HCT116 (cell line): ENCODE measurements around the gene PTGS1.
"Not testable (repeated sequence)": the region's sequence is repeated elsewhere in the genome, so short reads cannot be mapped to it uniquely, and the experiment has no call there.

Experiments used
- ATF3 ChIP-seq: IDR thresholded peaks from 2 replicates; pipeline ENCODE4 v1.6.1; 2012
- CBX3 ChIP-seq: IDR thresholded peaks from 2 replicates; pipeline ENCODE4 v1.6.1; 2012; ENCODE audit warnings: low read depth
- CEBPB ChIP-seq: IDR thresholded peaks from 2 replicates; pipeline ENCODE4 v1.6.1; 2012; ENCODE audit warnings: low read depth
- CTCF ChIP-seq, 3 experiments: fragments of 200-600 bp in 1 of 3; sonication (generic) in 1 of 3; IDR thresholded peaks in 2 of 3; conservative IDR thresholded peaks in 1 of 3; 2 replicates each; pipeline ENCODE4 v1.5.1; 2012 to 2017; ENCODE audit warnings: low read depth in 2 of 3, low read length in 2 of 3, antibody characterized with exemption in 1 of 3, borderline replicate concordance in 1 of 3, control low read depth in 1 of 3, mild to moderate bottlenecking in 1 of 3, mixed read lengths in 1 of 3, mixed run types in 1 of 3, moderate library complexity in 1 of 3; ENCODE audit not compliant: insufficient read depth in 1 of 3
- EZH2 ChIP-seq: fragments of 200-600 bp; sonication (generic); IDR thresholded peaks from 2 replicates; pipeline ENCODE4 v1.6.1; 2017; ENCODE audit warnings: antibody characterized with exemption, mixed run types
- FOSL1 ChIP-seq: IDR thresholded peaks from 2 replicates; pipeline ENCODE4 v1.6.1; 2012; ENCODE audit warnings: low read depth
- JUND ChIP-seq: IDR thresholded peaks from 2 replicates; pipeline ENCODE4 v1.6.1; 2012
- MAX ChIP-seq: IDR thresholded peaks from 2 replicates; pipeline ENCODE4 v1.6.1; 2012
- POLR2A ChIP-seq: IDR thresholded peaks from 2 replicates; pipeline ENCODE4 v1.7.0; 2011; ENCODE audit warnings: borderline replicate concordance; ENCODE audit not compliant: insufficient read depth, insufficient read length; ENCODE audit errors: extremely low read depth
- RAD21 ChIP-seq: IDR thresholded peaks from 2 replicates; pipeline ENCODE4 v1.6.1; 2012; ENCODE audit warnings: low read depth, mild to moderate bottlenecking
- REST ChIP-seq: IDR thresholded peaks from 2 replicates; pipeline ENCODE4 v1.6.1; 2012; ENCODE audit warnings: low read depth
- SP1 ChIP-seq: IDR thresholded peaks from 2 replicates; pipeline ENCODE4 v1.6.1; 2012; ENCODE audit warnings: low read depth
- ZBTB33 ChIP-seq: IDR thresholded peaks from 2 replicates; pipeline ENCODE4 v1.6.1; 2011; ENCODE audit warnings: mild to moderate bottlenecking, low read length, moderate library complexity; ENCODE audit not compliant: insufficient replicate concordance; ENCODE audit errors: extremely low read depth
- ZFX ChIP-seq: fragments of 450-650 bp; IDR thresholded peaks from 2 replicates; pipeline ENCODE4 v1.6.1; 2017

GRCh38 chr9:122324665-122325064, 46.2 kb upstream of the PTGS1 start:
- not testable (repeated sequence) for TF ChIP-seq MAX; REST; CBX3; RAD21; POLR2A; CTCF (IDR thresholded peaks at IDR 0.05 in 2 of 3, conservative IDR thresholded peaks at IDR 0.05 in 1 of 3; ENCODE audit: borderline replicate concordance in 1 of 3, insufficient read depth in 1 of 3, low read depth in 2 of 3, low read length in 2 of 3); CEBPB; SP1; EZH2; ATF3; JUND; ZFX; ZBTB33; FOSL1
